NCI-H1092 treated with DMSO at 0.1 percent for 48 hours (cell line): ENCODE results near the gene TMED9.

ENCODE experiments used
- DNase-seq: peaks from one replicate; lab custom pipeline; 2025; lab: John Stamatoyannopoulos, UW

TMED9 gene

GRCh38 chr5:177578316-177578715 lies 13.7 kb upstream of the TMED9 start:
- DNase-seq: no peak

- DNase-seq: no peak
These were observed 3.5 kb upstream of the TMED9 start for GRCh38 chr5:177588413-177588909.

- no peak for DNase-seq
These were observed 1.6 kb upstream of the TMED9 start for GRCh38 chr5:177590406-177590805.

- no peak for DNase-seq
These were observed 353 bp upstream of the TMED9 start for GRCh38 chr5:177591690-177592009.

GRCh38 chr5:177592905-177593304 lies 902 bp downstream of the TMED9 start:
- DNase-seq: no peak

- no peak for DNase-seq
These were observed 1.5 kb downstream of the TMED9 start for GRCh38 chr5:177593511-177593910.

GRCh38 chr5:177594071-177594470 lies 2.1 kb downstream of the TMED9 start:
- DNase-seq: no peak

GRCh38 chr5:177595026-177595585 lies 3.1 kb downstream of the TMED9 start:
- no peak for DNase-seq

GRCh38 chr5:177595991-177596774 lies 4.2 kb downstream of the TMED9 start:
- DNase-seq: no peak

GRCh38 chr5:177596775-177597238 lies 4.8 kb downstream of the TMED9 start:
- DNase-seq: no peak

- no peak for DNase-seq
These were observed 6.5 kb downstream of the TMED9 start for GRCh38 chr5:177598477-177598876.

GRCh38 chr5:177599731-177600507 lies 7.9 kb downstream of the TMED9 start, which contains the start of gene B4GALT7:
Gene B4GALT7, plus strand, starts transcription at chr5:177600132. Its CDS starts 79 bp downstream, at chr5:177600211.
- DNase-seq: peak; percentile 55

- no peak for DNase-seq
These were observed 8.6 kb downstream of the TMED9 start for GRCh38 chr5:177600508-177601018.

GRCh38 chr5:177601126-177601525 lies 9.1 kb downstream of the TMED9 start:
- DNase-seq: no peak

- DNase-seq: no peak
These were observed 9.8 kb downstream of the TMED9 start for GRCh38 chr5:177601577-177602457.

- DNase-seq: no peak
These were observed 10.4 kb downstream of the TMED9 start for GRCh38 chr5:177602458-177602830.

GRCh38 chr5:177603631-177604030 lies 11.6 kb downstream of the TMED9 start:
- no peak for DNase-seq

GRCh38 chr5:177604116-177604521 lies 12.1 kb downstream of the TMED9 start:
- no peak for DNase-seq

GRCh38 chr5:177604656-177605055 lies 12.7 kb downstream of the TMED9 start:
- no peak for DNase-seq

- no peak for DNase-seq
These were observed 13.1 kb downstream of the TMED9 start for GRCh38 chr5:177605078-177605477.

- DNase-seq: no peak
These were observed 13.7 kb downstream of the TMED9 start for GRCh38 chr5:177605667-177606066.
